Stimulated activated CD8-positive, alpha-beta memory T cell treated with anti-CD3 and anti-CD28 coated beads, Interleukin-7, amount 100 ng/mL, for 1 hour (primary cell): ENCODE data around the gene MYO7B.

Source experiments
- DNase-seq, 2 donors: peaks; one replicate each; pipeline ENCODE4 v3.0.0-alpha.2; 2020; ENCODE audit warnings: low read depth in 2 of 2

Gene MYO7B

GRCh38 chr2:127661072-127661649 is 125.7 kb downstream of the MYO7B start:
- DNase-seq: no peak

- no peak for DNase-seq
These were observed 126.5 kb downstream of the MYO7B start for GRCh38 chr2:127661949-127662510.

- DNase-seq: no peak
These were observed 127.6 kb downstream of the MYO7B start for GRCh38 chr2:127662937-127663565.

- no peak for DNase-seq
These were observed 128.1 kb downstream of the MYO7B start for GRCh38 chr2:127663566-127664064.

GRCh38 chr2:127664065-127664894 is 128.8 kb downstream of the MYO7B start:
- DNase-seq: no peak

GRCh38 chr2:127664895-127665225 is 129.4 kb downstream of the MYO7B start:
- DNase-seq: no peak

- DNase-seq: no peak
These were observed 129.9 kb downstream of the MYO7B start for GRCh38 chr2:127665267-127665893.

GRCh38 chr2:127669056-127669455 is 133.6 kb downstream of the MYO7B start:
- no peak for DNase-seq

GRCh38 chr2:127670055-127670956 is 134.8 kb downstream of the MYO7B start:
- no peak for DNase-seq

GRCh38 chr2:127670957-127671290 is 135.4 kb downstream of the MYO7B start:
- no peak for DNase-seq

GRCh38 chr2:127671557-127672302 is 136.2 kb downstream of the MYO7B start:
- DNase-seq: no peak

- DNase-seq: no peak
These were observed 137.1 kb downstream of the MYO7B start for GRCh38 chr2:127672341-127673224.

GRCh38 chr2:127673291-127674069 is 138.0 kb downstream of the MYO7B start:
- no peak for DNase-seq

- no peak for DNase-seq
These were observed 139.0 kb downstream of the MYO7B start for GRCh38 chr2:127674241-127675209.

GRCh38 chr2:127675331-127676261 is 140.1 kb downstream of the MYO7B start, which contains the start of gene LIMS2:
LIMS2 (minus strand) TSS chr2:127675530; CDS start chr2:127675024, 506 bp downstream.
- DNase-seq: no peak

GRCh38 chr2:127676906-127677305 is 141.4 kb downstream of the MYO7B start:
- DNase-seq: no peak
